ENCODE measurements around the gene DMTF1.
"Not testable (repeated sequence)": the region's sequence is repeated elsewhere in the genome, so short reads cannot be mapped to it uniquely, and the experiment has no call there.

Gene DMTF1

DNA sequence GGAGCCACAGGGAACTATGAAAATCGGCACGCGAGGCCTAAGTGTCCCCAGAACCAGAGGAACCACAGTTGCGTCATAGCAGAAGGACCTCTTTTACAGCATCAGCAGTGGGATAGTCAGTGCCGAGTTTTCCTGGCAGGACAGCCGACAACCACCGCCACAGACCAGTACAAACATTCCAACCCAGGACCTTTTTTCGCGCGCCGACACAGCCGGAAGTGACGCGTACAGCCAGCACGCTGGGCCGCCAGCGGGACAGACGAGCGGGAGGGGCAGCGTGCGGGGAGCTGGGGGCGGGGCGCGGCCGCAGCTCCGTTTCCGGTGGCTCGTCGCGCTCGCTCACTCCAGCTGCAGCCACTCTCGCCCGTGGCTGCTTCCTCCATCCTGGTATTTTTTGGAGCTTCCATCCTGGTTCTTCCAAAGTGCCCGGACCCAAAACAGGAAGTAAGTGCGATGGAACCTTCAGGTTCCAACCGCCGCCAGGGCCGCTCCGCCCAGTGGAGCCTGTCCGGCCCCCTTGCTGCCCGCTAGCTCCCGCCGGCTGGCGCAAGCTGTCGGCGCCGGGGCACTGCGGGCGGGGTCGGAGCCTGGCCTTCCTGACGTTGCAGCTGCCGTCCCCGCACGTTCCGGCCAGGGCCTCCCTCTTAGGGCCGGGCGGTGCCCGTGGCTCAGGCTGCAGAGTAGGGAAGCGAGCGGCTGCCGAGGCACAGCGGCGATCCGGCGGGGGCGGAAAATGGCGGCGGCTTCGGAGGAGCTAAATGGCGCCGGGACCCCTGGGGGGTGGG lies at the start of gene DMTF1:
Gene DMTF1 (plus strand): TSS at position 342 of the 785 bp plus-strand sequence. CDS start 12,489 bp downstream, outside the sequence.
- in situ Hi-C loops (cut with MboI; ENCODE audit: low sequenced_read_pairs): no loop called here

DNA sequence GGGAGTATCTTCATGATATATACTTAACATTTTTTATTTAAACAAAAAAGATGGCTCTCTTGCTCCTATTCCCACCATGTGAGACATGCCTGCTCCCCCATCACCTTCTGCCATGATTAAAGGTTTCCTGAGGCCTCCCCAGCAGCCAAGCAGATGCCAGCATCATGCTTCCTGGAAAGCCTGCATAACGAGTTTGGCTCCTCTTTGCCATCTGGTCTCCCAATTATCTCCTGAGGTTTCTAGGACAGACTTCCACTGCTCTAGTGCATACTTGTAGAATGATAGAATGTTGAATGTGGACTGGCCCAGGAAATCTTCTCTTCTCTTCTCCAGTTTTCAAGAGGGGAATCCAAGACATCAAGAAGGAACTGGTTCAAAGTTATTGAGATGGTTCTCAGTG lies 46.9 kb upstream of the DMTF1 start:
- in situ Hi-C loops (cut with MboI; ENCODE audit: low sequenced_read_pairs): no loop called here

DNA sequence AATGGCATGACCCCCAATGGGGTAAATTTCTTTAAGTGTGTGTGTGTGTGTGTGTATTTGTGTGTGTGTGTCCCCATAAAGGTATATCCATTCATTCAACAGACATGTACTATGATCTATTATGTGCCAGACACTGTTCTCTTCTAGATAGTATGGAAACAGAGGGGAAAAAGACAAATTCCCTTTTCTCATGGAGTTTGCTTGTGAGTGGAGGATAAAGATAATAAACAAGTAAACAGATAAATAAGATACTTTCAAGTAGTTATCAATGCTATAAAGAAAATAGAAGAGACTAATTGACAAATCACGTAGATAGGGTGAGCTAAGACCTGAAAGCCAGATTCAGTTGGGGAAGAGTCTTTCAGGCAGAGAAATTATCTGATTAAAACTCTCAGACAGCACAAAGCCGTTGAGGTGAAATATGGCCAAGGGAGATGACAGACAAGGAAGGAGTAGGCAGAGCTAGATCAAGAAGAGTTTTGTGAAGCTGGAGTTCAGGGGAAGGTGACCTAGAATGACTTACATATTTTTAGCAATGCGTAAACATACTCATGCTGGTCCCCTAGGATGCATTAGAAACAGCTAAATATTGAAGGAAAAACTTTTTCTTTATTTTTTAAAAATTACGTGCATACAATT lies 45.2 kb upstream of the DMTF1 start:
- in situ Hi-C loops (cut with MboI; ENCODE audit: low sequenced_read_pairs): no loop called here

DNA sequence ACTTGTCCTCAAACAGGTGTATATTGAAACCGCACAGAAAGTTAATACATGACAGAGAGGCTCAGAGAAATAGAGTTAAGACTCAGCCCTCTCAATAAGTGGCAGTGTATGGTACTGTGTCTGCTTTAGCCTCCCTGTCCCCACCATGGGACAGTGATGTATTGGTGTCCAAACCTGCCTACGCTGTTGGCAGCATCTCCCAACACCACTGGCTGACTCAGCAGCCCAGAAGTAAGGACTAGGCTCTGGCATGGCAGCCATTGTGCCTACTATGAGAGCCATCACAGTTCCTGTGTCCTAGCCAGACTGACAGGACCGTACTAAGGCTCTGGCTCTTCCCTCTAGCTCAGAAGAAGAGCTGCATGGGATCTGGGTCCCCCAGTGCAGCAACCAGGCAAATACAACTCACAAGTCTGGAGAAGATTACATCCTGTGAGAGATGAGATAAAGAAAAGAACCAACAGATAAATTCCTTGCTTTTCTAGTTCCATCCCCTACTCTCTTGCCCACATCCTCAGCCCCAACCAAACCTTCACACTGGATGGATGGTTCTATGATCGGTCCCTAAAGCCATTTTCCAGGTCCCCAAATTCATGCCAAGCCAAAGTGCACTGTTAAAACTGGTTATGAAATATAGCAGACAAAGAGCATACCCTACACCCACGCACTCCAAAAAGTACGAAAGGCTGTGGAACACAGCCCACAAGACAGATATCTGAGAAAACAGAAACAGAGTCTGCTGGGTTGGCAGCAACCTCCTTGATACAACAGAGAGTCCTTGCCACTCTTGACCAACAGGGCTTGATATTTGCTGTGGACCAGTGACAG lies 44.1 kb upstream of the DMTF1 start:
- in situ Hi-C loops (cut with MboI; ENCODE audit: low sequenced_read_pairs): no loop called here

DNA sequence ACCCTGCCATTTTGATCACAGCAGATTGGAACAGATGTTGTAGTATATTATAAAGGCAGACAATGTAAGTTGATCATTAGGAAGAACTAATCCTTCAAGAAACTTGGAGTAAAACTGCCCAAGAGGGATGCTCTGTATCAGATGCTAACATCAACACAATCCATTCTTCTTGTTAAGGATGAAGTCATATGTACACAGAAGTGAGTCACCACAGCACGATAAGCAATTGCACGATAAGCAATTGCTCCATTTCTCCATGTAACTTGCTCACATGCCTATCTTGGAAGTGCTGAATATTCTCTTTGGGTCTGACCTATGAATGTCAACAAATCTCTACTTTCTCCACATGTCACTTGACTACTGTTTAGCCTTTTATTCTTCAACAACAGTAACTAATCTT lies 41.5 kb upstream of the DMTF1 start:
- in situ Hi-C loops (cut with MboI; ENCODE audit: low sequenced_read_pairs): no loop called here

DNA sequence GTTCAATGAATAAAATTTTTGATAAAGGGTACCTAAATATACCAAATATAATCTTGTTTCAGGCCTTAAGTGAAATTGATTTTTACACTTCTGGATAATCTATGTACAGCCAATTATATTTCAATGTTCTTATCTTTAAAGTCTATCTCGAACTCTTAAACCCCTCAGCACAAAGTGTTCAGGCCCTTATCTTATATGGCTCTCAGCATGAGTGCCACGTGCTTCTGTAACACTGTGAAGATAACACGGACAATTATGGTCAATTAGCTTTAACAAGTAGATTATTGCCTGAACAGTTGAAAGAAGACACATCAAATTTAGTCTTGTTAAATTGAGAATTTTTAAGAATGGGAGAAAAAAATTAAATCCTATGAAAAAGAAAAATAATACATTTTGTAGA lies 40.4 kb upstream of the DMTF1 start:
- in situ Hi-C loops (cut with MboI; ENCODE audit: low sequenced_read_pairs): no loop called here

DNA sequence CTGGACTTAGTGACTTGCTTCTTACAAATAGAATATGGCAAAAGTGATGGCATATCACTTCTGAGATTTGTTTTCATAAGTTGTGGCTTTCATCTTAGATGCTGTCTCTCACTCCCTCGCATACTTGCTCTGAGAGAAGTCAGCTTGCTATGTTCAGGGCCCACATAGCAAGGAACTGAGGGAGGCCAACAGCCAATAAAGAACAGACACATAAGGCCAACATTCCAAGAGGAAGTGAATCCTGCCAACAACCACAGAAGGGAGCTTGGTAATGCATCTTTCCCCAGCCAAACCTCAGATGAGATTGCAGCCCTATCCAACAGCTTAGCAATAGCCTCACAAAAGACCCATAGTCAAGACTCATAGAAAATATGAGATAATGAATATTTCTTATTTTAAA lies 39.2 kb upstream of the DMTF1 start:
- in situ Hi-C loops (cut with MboI; ENCODE audit: low sequenced_read_pairs): no loop called here

DNA sequence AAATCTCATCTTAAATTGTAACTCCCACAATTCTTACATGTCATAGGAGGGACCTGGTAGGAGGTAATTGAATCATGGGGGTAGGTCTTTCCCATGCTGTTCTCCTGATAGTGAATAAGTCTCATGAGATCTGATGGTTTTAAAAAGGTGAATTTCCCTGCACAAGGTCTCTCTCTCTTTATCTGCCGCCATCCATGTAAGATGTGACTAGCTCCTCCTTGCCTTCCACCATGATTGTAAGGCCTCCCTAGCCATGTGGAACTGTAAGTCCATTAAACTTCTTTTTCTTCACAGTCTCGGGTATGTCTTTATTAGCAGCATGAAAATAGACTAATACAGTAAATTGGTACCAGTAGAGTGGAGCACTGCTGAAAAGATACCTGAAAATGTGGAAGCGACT lies 38.3 kb upstream of the DMTF1 start:
- in situ Hi-C loops (cut with MboI; ENCODE audit: low sequenced_read_pairs): not testable (repeated sequence)

- in situ Hi-C loops (cut with MboI; ENCODE audit: low sequenced_read_pairs): not testable (repeated sequence)
Measured at GRCh38 chr7:87115772-87116171, 36.5 kb upstream of the DMTF1 start.

DNA sequence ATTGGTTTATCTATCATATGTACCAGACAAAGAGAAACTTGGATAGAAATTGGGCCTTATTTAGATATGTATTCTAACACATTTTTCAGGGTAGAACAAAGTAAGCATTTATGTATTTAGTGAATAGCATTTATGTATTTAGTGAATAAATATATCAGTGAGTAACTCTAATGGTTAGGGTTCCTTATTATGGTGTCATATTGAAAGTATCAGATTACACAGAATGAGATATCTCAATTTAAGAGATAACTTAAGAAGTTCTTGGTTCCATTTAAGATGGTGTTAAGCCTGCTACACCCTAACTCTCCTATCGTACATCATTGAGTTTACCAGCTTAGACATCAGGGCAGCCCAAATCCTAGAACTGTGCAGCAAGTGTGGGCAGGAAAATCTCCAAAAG lies 35.9 kb upstream of the DMTF1 start:
- in situ Hi-C loops (cut with MboI; ENCODE audit: low sequenced_read_pairs): no loop called here

DNA sequence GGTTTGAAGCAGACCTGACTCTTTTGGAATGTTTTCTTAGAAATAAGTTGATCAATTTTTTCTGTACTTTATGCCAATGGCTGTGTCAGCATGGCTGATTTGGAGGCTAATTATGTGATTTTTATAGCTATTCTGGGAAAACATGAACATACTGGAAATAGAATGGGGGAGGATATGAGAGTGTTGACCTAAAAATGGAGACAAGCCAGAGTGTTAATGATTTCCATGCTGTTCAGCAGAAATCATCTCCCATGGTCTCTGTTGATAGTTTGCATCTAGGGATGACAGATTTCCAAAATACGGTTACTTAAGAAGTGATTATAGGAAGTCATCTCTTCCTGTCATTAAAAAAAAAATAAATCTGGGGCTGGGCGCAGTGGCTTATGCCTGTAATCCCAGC lies 32.7 kb upstream of the DMTF1 start:
- in situ Hi-C loops (cut with MboI; ENCODE audit: low sequenced_read_pairs): no loop called here

- in situ Hi-C loops (cut with MboI; ENCODE audit: low sequenced_read_pairs): no loop called here
Measured at GRCh38 chr7:87123105-87123504, 29.1 kb upstream of the DMTF1 start.

GRCh38 chr7:87127019-87127418 lies 25.2 kb upstream of the DMTF1 start:
- in situ Hi-C loops (cut with MboI; ENCODE audit: low sequenced_read_pairs): no loop called here

DNA sequence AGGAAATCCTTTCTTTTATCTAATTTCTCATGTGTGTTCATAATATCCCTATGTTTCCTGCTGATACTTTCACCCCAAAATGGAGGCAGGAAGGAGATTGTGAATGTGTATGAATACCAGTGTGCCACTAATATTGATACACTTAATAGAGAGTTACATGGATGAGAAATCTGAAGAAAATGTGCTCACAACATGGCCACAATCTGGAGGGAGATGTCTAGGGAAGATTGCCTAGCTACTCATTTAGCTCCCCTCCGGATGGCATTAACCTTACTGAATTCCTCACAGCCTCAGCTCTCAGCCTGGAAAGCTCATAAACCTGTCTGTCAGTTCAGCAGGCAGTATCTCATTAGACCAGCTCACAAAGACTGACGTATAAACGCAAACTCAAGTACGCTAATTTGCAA lies 23.4 kb upstream of the DMTF1 start:
- in situ Hi-C loops (cut with MboI; ENCODE audit: low sequenced_read_pairs): no loop called here

DNA sequence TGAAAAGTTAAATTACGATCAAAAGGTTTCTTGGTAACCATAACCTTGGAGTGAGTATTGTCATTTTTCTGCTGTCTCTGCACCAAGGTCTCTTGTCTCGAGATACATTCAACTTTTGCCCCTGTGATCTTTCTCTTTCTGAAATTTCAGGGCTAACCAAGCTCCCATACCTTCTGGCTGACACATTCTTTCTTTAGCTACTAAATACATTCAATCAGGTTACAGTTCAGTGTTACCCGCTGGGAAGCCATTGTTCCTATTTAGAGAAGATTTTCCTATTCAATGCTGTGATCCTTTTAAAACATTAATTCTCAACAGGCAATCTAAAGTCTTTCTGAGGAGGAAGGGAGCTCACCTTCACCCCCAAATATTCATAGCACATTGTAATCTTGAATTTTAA lies 22.9 kb upstream of the DMTF1 start:
- in situ Hi-C loops (cut with MboI; ENCODE audit: low sequenced_read_pairs): no loop called here

GRCh38 chr7:87129848-87130247 lies 22.4 kb upstream of the DMTF1 start:
- in situ Hi-C loops (cut with MboI; ENCODE audit: low sequenced_read_pairs): no loop called here

- in situ Hi-C loops (cut with MboI; ENCODE audit: low sequenced_read_pairs): no loop called here
Measured at GRCh38 chr7:87131771-87132170, 20.5 kb upstream of the DMTF1 start.

GRCh38 chr7:87137271-87137670 lies 15.0 kb upstream of the DMTF1 start:
- in situ Hi-C loops (cut with MboI; ENCODE audit: low sequenced_read_pairs): no loop called here

DNA sequence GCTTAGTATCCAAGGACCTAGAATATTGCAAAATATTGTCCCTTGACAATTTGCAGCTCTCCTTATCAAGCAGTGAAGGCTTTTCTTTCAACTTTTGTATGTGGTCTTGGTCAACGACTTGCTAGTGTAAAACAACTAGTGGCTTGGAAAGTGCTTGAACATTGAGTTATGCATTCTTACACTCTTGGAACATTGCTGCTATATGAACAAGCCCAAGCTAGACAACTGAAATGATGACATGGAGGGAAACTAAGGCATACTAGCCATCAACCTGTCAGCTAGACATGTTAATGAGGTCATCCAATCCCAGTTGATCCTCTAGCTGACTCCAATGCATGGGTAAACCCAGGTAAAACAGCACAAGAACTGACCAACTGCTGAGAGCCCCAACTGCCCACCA lies 12.7 kb upstream of the DMTF1 start:
- in situ Hi-C loops (cut with MboI; ENCODE audit: low sequenced_read_pairs): no loop called here

DNA sequence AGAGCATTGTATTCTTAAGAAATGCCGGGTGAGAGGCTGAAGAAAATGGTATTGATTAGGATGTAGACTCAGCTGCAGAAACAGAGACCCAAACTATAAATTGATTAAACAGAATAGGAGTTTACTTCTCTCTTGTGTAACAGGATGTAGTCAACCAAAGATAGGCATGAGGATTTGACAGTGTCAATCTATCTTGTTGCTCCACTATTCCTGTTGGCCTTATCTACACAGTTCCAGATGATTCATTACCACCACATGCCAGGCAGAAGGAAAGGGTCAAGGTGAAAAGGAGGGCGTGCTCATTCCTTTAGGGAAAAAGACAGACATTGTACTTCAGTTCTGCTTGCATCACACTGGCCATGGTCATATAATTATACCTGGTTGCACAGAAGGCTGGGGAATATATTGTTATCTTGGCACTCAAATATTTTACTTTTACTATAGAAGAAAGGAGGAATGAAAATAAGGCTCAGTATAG lies 11.9 kb upstream of the DMTF1 start:
- in situ Hi-C loops (cut with MboI; ENCODE audit: low sequenced_read_pairs): no loop called here

GRCh38 chr7:87144173-87144657 lies 8.0 kb upstream of the DMTF1 start:
- in situ Hi-C loops (cut with MboI; ENCODE audit: low sequenced_read_pairs): no loop called here
